GM12878 (cell line): ENCODE data around the gene LMF1. TPM values are rescaled to one million over a fixed set of nuclear protein-coding genes. Genes with fewer than 3 reads are reported as not detected.

Experiments used
- ATAC-seq: fragments of 200-7000 bp; cut with Tn5 transposase; 3 replicates; pipeline ENCODE4 v1.9.1; 2020; ENCODE audit warnings: mild to moderate bottlenecking, moderate library complexity
- BruUV-seq: library from RNA; stranded (reverse); fragments of 400-500 nt; replicated peaks from 2 replicates; lab custom pipeline; 2021; lab: Mats Ljungman, UMichigan
- CTCF ChIA-PET: fragments of 300-600 bp; sonication (Branson Sonifier 250); formaldehyde crosslinking; extraction: SDS; loops from one replicate; lab custom pipeline; 2021; ENCODE audit warnings: inconsistent platforms; lab: Yijun Ruan, JAX
- POLR2A ChIA-PET: fragments of 350-600 bp; formaldehyde crosslinking; extraction: SDS; loops from one replicate; lab custom pipeline; 2021; ENCODE audit warnings: inconsistent platforms; lab: Charles Lee
- RAD21 ChIA-PET: fragments of 300-600 bp; sonication (Branson Sonifier 250); formaldehyde crosslinking; loops from one replicate; lab custom pipeline; 2023; ENCODE audit warnings: antibody characterized with exemption; ENCODE audit not compliant: unreplicated experiment; lab: Charles Lee
- SMC1A ChIA-PET: fragments of 300-600 bp; sonication (Branson Sonifier 250); formaldehyde crosslinking; loops from one replicate; lab custom pipeline; 2023; ENCODE audit not compliant: unreplicated experiment, uncharacterized antibody; lab: Charles Lee
- DNase-seq: peaks from one replicate; pipeline ENCODE4 v3.0.0-alpha.2; 2011; ENCODE audit warnings: low read depth, low spot score
- FAIRE-seq: peaks from 3 replicates; lab custom pipeline; 2011; peaks lifted over from hg19 to GRCh38; lab: Jason Lieb, UNC
- H2AFZ ChIP-seq: 2 replicates; pipeline ENCODE4 v1.6.0; 2011; ENCODE audit warnings: low read depth, low read length, control low read depth; ENCODE audit not compliant: control insufficient read depth
- H3K27ac ChIP-seq: 2 replicates; pipeline ENCODE4 v1.5.1; 2011; ENCODE audit warnings: control low read depth; ENCODE audit not compliant: control insufficient read depth, insufficient read depth
- H3K27me3 ChIP-seq, 2 experiments: replicated peaks in 1 of 2; 2 replicates each; pipeline versions ENCODE4 v1.6.0 to v1.6.1; 2011; ENCODE audit warnings: low read length in 1 of 2; ENCODE audit not compliant: control insufficient read depth in 2 of 2, insufficient read depth in 2 of 2
- H3K36me3 ChIP-seq, 2 experiments: 2 replicates each; pipeline ENCODE4 v1.5.1; 2011; ENCODE audit warnings: low read length in 1 of 2; ENCODE audit not compliant: control insufficient read depth in 2 of 2, insufficient read depth in 2 of 2
- H3K4me1 ChIP-seq: 2 replicates; pipeline ENCODE4 v1.6.1; 2011; ENCODE audit warnings: mild to moderate bottlenecking, low read length, moderate library complexity, mixed read lengths; ENCODE audit not compliant: control insufficient read depth, insufficient read depth
- H3K4me2 ChIP-seq: 2 replicates; pipeline ENCODE4 v1.6.0; 2011; ENCODE audit warnings: control low read depth; ENCODE audit not compliant: control insufficient read depth, insufficient read depth
- H3K4me3 ChIP-seq: fragments of 200-600 bp; sonication (generic); 2 replicates; pipeline ENCODE4 v1.5.1; 2016
- H3K79me2 ChIP-seq: 2 replicates; pipeline ENCODE4 v1.6.0; 2011; ENCODE audit warnings: low read length; ENCODE audit not compliant: control insufficient read depth, insufficient read depth
- H3K9ac ChIP-seq: 2 replicates; pipeline ENCODE4 v1.8.0; 2011; ENCODE audit warnings: low read length, control low read depth, mixed read lengths; ENCODE audit not compliant: control insufficient read depth, insufficient read depth
- H3K9me3 ChIP-seq: replicated peaks from 3 replicates; pipeline ENCODE4 v1.5.1; 2011; ENCODE audit warnings: mild to moderate bottlenecking, low read length; ENCODE audit not compliant: control insufficient read depth, insufficient read depth
- H4K20me1 ChIP-seq: 2 replicates; pipeline ENCODE4 v1.6.0; 2011; ENCODE audit not compliant: control insufficient read depth, insufficient read depth
- CBX3 ChIP-seq: fragments of 200-600 bp; sonication (generic); IDR thresholded peaks from 2 replicates; pipeline ENCODE4 v1.6.1; 2016; ENCODE audit warnings: low read depth, borderline replicate concordance
- DPF2 ChIP-seq: fragments of 450-650 bp; IDR thresholded peaks from 2 replicates; pipeline ENCODE4 v1.6.1; 2017; ENCODE audit warnings: mild to moderate bottlenecking
- IKZF2 ChIP-seq, 2 experiments: fragments of 450-650 bp; IDR thresholded peaks; 2 replicates each; pipeline ENCODE4 v1.6.1; 2017; ENCODE audit warnings: mild to moderate bottlenecking in 2 of 2, moderate library complexity in 2 of 2
- LARP7 ChIP-seq: fragments of 450-650 bp; IDR thresholded peaks from 2 replicates; pipeline ENCODE4 v1.6.1; 2017; ENCODE audit warnings: mild to moderate bottlenecking
- NFXL1 ChIP-seq: fragments of 450-650 bp; IDR thresholded peaks from 2 replicates; pipeline ENCODE4 v1.6.1; 2017; ENCODE audit warnings: antibody characterized with exemption, mild to moderate bottlenecking, borderline replicate concordance
- NFYA ChIP-seq: IDR thresholded peaks from 2 replicates; pipeline ENCODE4 v1.6.1; 2011; ENCODE audit warnings: low read depth, mild to moderate bottlenecking, low read length, improper control_type of control experiment, borderline replicate concordance
- NFYB ChIP-seq: IDR thresholded peaks from 2 replicates; pipeline ENCODE4 v1.6.1; 2011; ENCODE audit warnings: low read depth, mild to moderate bottlenecking, low read length, improper control_type of control experiment, moderate library complexity; ENCODE audit not compliant: insufficient read depth
- NR2C1 ChIP-seq: fragments of 450-650 bp; IDR thresholded peaks from 2 replicates; pipeline ENCODE4 v1.6.1; 2017; ENCODE audit warnings: antibody characterized with exemption, mild to moderate bottlenecking, moderate library complexity
- POLR2AphosphoS5 ChIP-seq: IDR thresholded peaks from 2 replicates; pipeline ENCODE4 v1.6.1; 2011; ENCODE audit warnings: mild to moderate bottlenecking, low read length, inconsistent platforms
- POU2F2 ChIP-seq: IDR thresholded peaks from 3 replicates; pipeline ENCODE4 v1.6.1; 2011; ENCODE audit warnings: low read depth, mild to moderate bottlenecking, low read length, borderline replicate concordance
- RCOR1 ChIP-seq: conservative IDR thresholded peaks from 2 replicates; pipeline ENCODE4 v1.6.1; 2012; ENCODE audit warnings: low read depth, low read length, improper control_type of control experiment
- STAT3 ChIP-seq: IDR thresholded peaks from 2 replicates; pipeline ENCODE4 v1.6.1; 2011; ENCODE audit warnings: low read depth, low read length, improper control_type of control experiment
- TCF3 ChIP-seq: IDR thresholded peaks from 2 replicates; pipeline ENCODE4 v1.6.1; 2012; ENCODE audit warnings: low read depth, mild to moderate bottlenecking, low read length, borderline replicate concordance; ENCODE audit not compliant: insufficient read depth
- WGBS: methylation state at CpG from one replicate; pipeline ENCODE4 v1.1.6; 2016; ENCODE audit warnings: low lambda C conversion rate; ENCODE audit not compliant: insufficient replicate concordance, insufficient coverage; ENCODE audit errors: missing lambda C conversion rate; 5-methylcytosine and 5-hydroxymethylcytosine counted together
- in situ Hi-C: fragments of 300-500 bp; cut with MboI; formaldehyde crosslinking; loops from 9 replicates; pipeline ENCODE4 v1.14.3; 2018; ENCODE audit warnings: mixed read lengths
- intact Hi-C: fragments of 100-400 bp; cut with micrococcal nuclease; formaldehyde crosslinking; loops from one replicate; pipeline ENCODE4 v1.14.2; 2022; ENCODE audit not compliant: unreplicated experiment
- polyA plus RNA-seq, 11 experiments: library from polyadenylated mRNA; depleted of rRNA in 4 of 11; unstranded in 6 of 11; stranded (reverse) in 5 of 11; fragments of >200 nt; fragmentation: Nextera tagmentation in 4 of 11; fragmentation: Illumina TruSeq in 1 of 11; extraction: Ambion mirVana in 4 of 11; extraction: Trizol in 1 of 11; gene quantifications; 1 replicate in 1 of 11; 2 replicates in 10 of 11; pipeline versions ENCODE4 v1.2.1 to v1.2.3, GENCODE V29; 2011 to 2016; ENCODE audit warnings: inconsistent platforms in 2 of 11, missing spikeins in 2 of 11, low read depth in 1 of 11
- total RNA-seq, 4 experiments: library from RNA; depleted of rRNA in 3 of 4; stranded (reverse); fragments of >200 nt in 3 of 4; fragmentation: Illumina TruSeq in 1 of 4; extraction: Trizol in 1 of 4; gene quantifications; 2 replicates each; pipeline versions ENCODE4 v1.2.1 to v1.2.3, GENCODE V29; 2013 to 2021
- TF ChIP-seq, protein P1 (sequence below): IDR thresholded peaks from 2 replicates; pipeline ENCODE4 v1.6.1; 2011; ENCODE audit warnings: low read depth, low read length, improper control_type of control experiment, borderline replicate concordance
- TF ChIP-seq, protein P2 (sequence below): IDR thresholded peaks from 2 replicates; pipeline ENCODE4 v1.6.1; 2012; ENCODE audit warnings: low read depth, low read length, improper control_type of control experiment

Gene LMF1
- total and polyA plus RNA-seq, 10 of the 15 experiments (the other 5 are each of a cell fraction or from before 2014, with no cell fraction given) = 0.18 to 3.2 (median 1.4) TPM; not detected in 1

DNA sequence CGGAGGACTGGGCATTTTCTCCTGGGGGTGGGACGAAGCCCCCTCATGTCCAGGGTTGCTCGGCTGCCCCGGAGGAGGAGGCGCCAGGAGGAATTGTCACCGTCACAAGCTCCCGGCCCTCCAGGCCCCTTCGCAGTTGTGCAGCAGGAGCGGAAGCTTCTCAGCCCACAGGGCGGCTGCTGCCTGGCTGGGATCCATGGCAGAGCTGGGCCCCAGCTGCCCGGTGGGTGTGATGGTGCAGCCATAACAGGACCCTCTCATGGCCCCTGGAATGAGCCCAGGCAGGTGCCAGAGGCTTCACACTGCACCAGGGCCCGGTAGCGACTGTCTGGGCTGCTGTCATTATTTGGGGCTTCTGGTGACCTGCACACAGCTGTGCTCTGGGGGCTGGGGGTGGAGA is 115.3 kb downstream of the LMF1 start:
- TF ChIP-seq, protein P1, sequence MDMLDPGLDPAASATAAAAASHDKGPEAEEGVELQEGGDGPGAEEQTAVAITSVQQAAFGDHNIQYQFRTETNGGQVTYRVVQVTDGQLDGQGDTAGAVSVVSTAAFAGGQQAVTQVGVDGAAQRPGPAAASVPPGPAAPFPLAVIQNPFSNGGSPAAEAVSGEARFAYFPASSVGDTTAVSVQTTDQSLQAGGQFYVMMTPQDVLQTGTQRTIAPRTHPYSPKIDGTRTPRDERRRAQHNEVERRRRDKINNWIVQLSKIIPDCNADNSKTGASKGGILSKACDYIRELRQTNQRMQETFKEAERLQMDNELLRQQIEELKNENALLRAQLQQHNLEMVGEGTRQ = no peak
- TF ChIP-seq POLR2AphosphoS5 = no peak
- TF ChIP-seq NFYB = no peak
- no peak for TF ChIP-seq CBX3
- TF ChIP-seq IKZF2 (IDR thresholded peaks at IDR 0.05) = no peak
- no peak for TF ChIP-seq NR2C1
- TF ChIP-seq, protein P2, sequence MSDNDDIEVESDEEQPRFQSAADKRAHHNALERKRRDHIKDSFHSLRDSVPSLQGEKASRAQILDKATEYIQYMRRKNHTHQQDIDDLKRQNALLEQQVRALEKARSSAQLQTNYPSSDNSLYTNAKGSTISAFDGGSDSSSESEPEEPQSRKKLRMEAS = no peak
- TF ChIP-seq TCF3 = no peak
- TF ChIP-seq NFYA = no peak
- no peak for TF ChIP-seq NFXL1
- no peak for TF ChIP-seq RCOR1
- TF ChIP-seq LARP7 = no peak
- TF ChIP-seq DPF2 = no peak
- TF ChIP-seq STAT3 = no peak
- no peak for TF ChIP-seq POU2F2
- no TSS peak for BruUV-seq
- Histone ChIP-seq H3K27ac (no peak overlapping the region), H3K36me3 (no peaks in the 10 kb centered on the region), H3K9ac (no peak overlapping the region), H4K20me1 (no peaks in the 10 kb centered on the region), H3K9me3 (peaks cover 1% of the 10 kb centered on the region; the same call in 1 of the 3 replicates), H3K4me1 (no peaks in the 10 kb centered on the region), H2AFZ (no peak overlapping the region), H3K79me2 (no peaks in the 10 kb centered on the region), H3K4me3 (no peak overlapping the region), H3K4me2 (no peak overlapping the region), H3K27me3 (no peaks in the 10 kb centered on the region)
- no peak for DNase-seq
- RAD21 ChIA-PET = no interaction called here
- FAIRE-seq = no peak
- in situ Hi-C loops = no loop called here
- SMC1A ChIA-PET = no interaction called here
- POLR2A ChIA-PET = no interaction called here
- no peak for ATAC-seq
- 67% methylated on average over 13 of the region's 13 CpGs for WGBS
- CTCF ChIA-PET = no interaction called here
- intact Hi-C loops = no loop called here
